Measurements from ENCODE around the gene MACROD2. TPM values are rescaled to one million over a fixed set of nuclear protein-coding genes. Genes with fewer than 3 reads are reported as not detected.

MACROD2 gene
- total and polyA plus RNA-seq, 2 experiments from 2014 or later = 2.8 to 4.3 TPM

- H3K27ac Mint-ChIP-seq = no peak overlapping the region
These were observed 886.2 kb downstream of the MACROD2 start for GRCh38 chr20:14881518-14881917.

More at GRCh38 chr20:14881518-14881917, 886.2 kb downstream of the MACROD2 start:
- Histone ChIP-seq H4K20me1 (replicated peaks; ENCODE audit: insufficient read depth) (no peaks in the 10 kb centered on the region), H2AFZ (no peak overlapping the region), H3K27me3 (ENCODE audit: insufficient read depth) (no peaks in the 10 kb centered on the region), H3K79me2 (replicated peaks; ENCODE audit: insufficient read depth) (no peaks in the 10 kb centered on the region), H3K27ac (ENCODE audit: low read depth) (no peak overlapping the region), H3K4me3 (no peak overlapping the region), H3K9me2 (ENCODE audit: insufficient read depth) (peaks cover 12% of the 10 kb centered on the region; the same call in 1 of the 2 replicates), H3K4me2 (no peak overlapping the region), H3K4me1 (ENCODE audit: insufficient read depth) (0 out of 2 replicates have a peak, but pooled peaks cover 2% of the 10 kb centered on the region), H3K36me3 (ENCODE audit: insufficient read depth) (no peaks in the 10 kb centered on the region), H3F3A (replicated peaks; ENCODE audit: low read depth) (no peaks in the 10 kb centered on the region)
- peaks cover 6% of the 10 kb centered on the region; the same call in 2 of the 3 replicates for H3K4me1 Mint-ChIP-seq
- TF ChIP-seq EZH2 (IDR thresholded peaks at IDR 0.05; ENCODE audit: low read depth, unreplicated experiment) (no peak), CTCF (conservative IDR thresholded peaks at IDR 0.05; ENCODE audit: low read depth in 2 of 2) (no peak), ZNF462 (CRISPR knock-in tag; IDR thresholded peaks at IDR 0.05) (no peak), JUNB (IDR thresholded peaks at IDR 0.05; ENCODE audit: unreplicated experiment) (no peak), STAT1 (IDR thresholded peaks at IDR 0.05; ENCODE audit: unreplicated experiment) (no peak)
- DNase-seq (ENCODE audit: low spot score) (no peak), ATAC-seq (no peak)
- H3K9me3 Mint-ChIP-seq = no peaks in the 10 kb centered on the region
- H3K27me3 Mint-ChIP-seq (ENCODE audit: insufficient read depth, low read depth, poor library complexity) = no peaks in the 10 kb centered on the region
- no peak overlapping the region for H3K4me3 Mint-ChIP-seq
- no peaks in the 10 kb centered on the region for H3K36me3 Mint-ChIP-seq (ENCODE audit: low read depth)

Measured in GM23338 (cell line).